Large intestine (tissue), 3 donors: ENCODE measurements around the gene KCNA10. TPM values are rescaled to one million over a fixed set of nuclear protein-coding genes. Genes with fewer than 3 reads are reported as not detected.

ENCODE experiments used
- DNase-seq, 2 donors: peaks; one replicate each; pipeline versions ENCODE4 v3.0.0 to v3.0.0-alpha.2; 2013
- H3K27ac ChIP-seq: one replicate; pipeline ENCODE4 v1.5.1; 2013; ENCODE audit warnings: low read length
- H3K27me3 ChIP-seq: 2 replicates; pipeline ENCODE4 v1.6.1; 2013; ENCODE audit warnings: low read length; ENCODE audit not compliant: control insufficient read depth, insufficient read depth
- H3K36me3 ChIP-seq: 2 replicates; pipeline ENCODE4 v1.6.1; 2013; ENCODE audit warnings: low read length; ENCODE audit not compliant: control insufficient read depth, insufficient read depth
- H3K4me1 ChIP-seq: one replicate; pipeline ENCODE4 v1.6.1; 2013; ENCODE audit warnings: low read length; ENCODE audit not compliant: control insufficient read depth, insufficient read depth
- H3K4me3 ChIP-seq: one replicate; pipeline ENCODE4 v1.5.1; 2013; ENCODE audit warnings: low read length
- H3K9me3 ChIP-seq: one replicate; pipeline ENCODE4 v1.6.1; 2013; ENCODE audit warnings: mild to moderate bottlenecking, low read depth, low read length, moderate library complexity; ENCODE audit not compliant: control insufficient read depth
- WGBS: methylation state at CpG from one replicate; pipeline ENCODE4 v1.1.5; 2013; ENCODE audit warnings: low lambda C conversion rate; ENCODE audit not compliant: insufficient coverage; 5-methylcytosine and 5-hydroxymethylcytosine counted together
- polyA plus RNA-seq: library from polyadenylated mRNA; unstranded; fragments of 120-200 nt; gene quantifications from one replicate; pipeline ENCODE4 v1.2.1, GENCODE V29; 2013

The KCNA10 gene
- polyA plus RNA-seq, 1 donor, result not detected

- no CpG with 5 or more reads among the region's 1 CpG for WGBS
- Histone ChIP-seq H3K27ac (no peak overlapping the region), H3K4me3 (no peak overlapping the region), H3K9me3 (no peaks in the 10 kb centered on the region), H3K4me1 (no peaks in the 10 kb centered on the region), H3K36me3 (no peaks in the 10 kb centered on the region), H3K27me3 (peaks cover 49% of the 10 kb centered on the region)
- DNase-seq, result no peak
Observed at GRCh38 chr1:110551278-110551809, 32.4 kb upstream of the KCNA10 start.

GRCh38 chr1:110549831-110550230, 30.9 kb upstream of the KCNA10 start:
- no peaks in the 10 kb centered on the region for H3K9me3 ChIP-seq
- H3K27ac ChIP-seq, result no peak overlapping the region
- peaks cover 35% of the 10 kb centered on the region for H3K27me3 ChIP-seq
- no peak overlapping the region for H3K4me3 ChIP-seq
- no peak for DNase-seq
- no peaks in the 10 kb centered on the region for H3K4me1 ChIP-seq
- no CpG with 5 or more reads among the region's 2 CpGs for WGBS
- no peaks in the 10 kb centered on the region for H3K36me3 ChIP-seq

GRCh38 chr1:110548381-110548780, 29.4 kb upstream of the KCNA10 start:
- Histone ChIP-seq H3K27ac (no peak overlapping the region), H3K4me1 (no peaks in the 10 kb centered on the region), H3K4me3 (no peak overlapping the region), H3K36me3 (no peaks in the 10 kb centered on the region), H3K27me3 (peaks cover 22% of the 10 kb centered on the region), H3K9me3 (no peaks in the 10 kb centered on the region)
- no CpG with 5 or more reads among the region's 4 CpGs for WGBS
- DNase-seq, result no peak

GRCh38 chr1:110547017-110547416, 28.0 kb upstream of the KCNA10 start:
- Histone ChIP-seq H3K36me3 (no peaks in the 10 kb centered on the region), H3K4me3 (no peak overlapping the region), H3K27ac (no peak overlapping the region), H3K27me3 (peaks cover 12% of the 10 kb centered on the region), H3K4me1 (no peaks in the 10 kb centered on the region), H3K9me3 (no peaks in the 10 kb centered on the region)
- no peak for DNase-seq
- no CpG with 5 or more reads among the region's 2 CpGs for WGBS

DNA sequence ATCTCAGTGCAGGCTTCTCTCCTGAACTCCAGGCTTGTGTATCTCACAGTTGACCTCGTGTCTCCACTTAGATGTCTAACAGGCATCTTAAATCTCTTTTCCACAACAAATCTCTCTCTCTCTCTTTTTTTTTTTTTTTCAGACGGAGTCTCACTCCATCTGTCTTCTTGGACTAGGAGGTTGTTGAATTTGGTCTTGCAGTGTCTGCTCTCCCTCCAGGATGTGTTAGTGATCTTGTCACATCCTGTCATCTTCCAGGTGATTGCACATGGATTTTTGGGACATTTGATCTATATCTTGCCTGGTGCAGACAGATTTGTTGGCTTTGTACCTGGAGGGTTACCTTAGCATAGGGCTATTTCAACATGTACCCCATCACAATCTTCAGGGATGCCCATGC, 26.5 kb upstream of the KCNA10 start:
- Histone ChIP-seq H3K27me3 (peaks cover under 1% of the 10 kb centered on the region), H3K4me3 (no peak overlapping the region), H3K9me3 (no peaks in the 10 kb centered on the region), H3K4me1 (no peaks in the 10 kb centered on the region), H3K36me3 (no peaks in the 10 kb centered on the region), H3K27ac (no peak overlapping the region)
- 25% methylated on average over 1 of the region's 2 CpGs for WGBS
- DNase-seq, result no peak

DNA sequence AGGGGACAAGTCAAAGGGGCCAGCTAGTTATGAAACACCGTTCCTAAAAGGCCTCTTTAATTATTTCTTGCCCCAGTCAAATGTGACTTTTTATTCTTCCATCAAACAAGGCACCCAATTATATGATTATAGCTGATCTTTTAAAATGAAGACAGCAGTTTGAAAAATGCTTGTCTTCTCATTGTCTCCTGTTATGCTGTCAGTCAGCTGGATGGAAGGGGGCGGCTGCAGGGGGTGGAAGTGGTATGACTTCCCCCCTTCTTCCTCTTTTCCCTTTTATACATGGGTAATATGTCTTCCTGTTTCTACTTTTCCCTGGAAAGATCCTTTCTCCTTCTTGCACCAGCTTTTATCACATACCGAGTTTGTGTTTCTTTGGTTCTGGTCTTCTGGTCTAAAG, 25.8 kb upstream of the KCNA10 start:
- no peaks in the 10 kb centered on the region for H3K27me3 ChIP-seq
- no peak overlapping the region for H3K4me3 ChIP-seq
- H3K36me3 ChIP-seq, result no peaks in the 10 kb centered on the region
- 80% methylated on average over 2 of the region's 3 CpGs for WGBS
- H3K27ac ChIP-seq, result no peak overlapping the region
- DNase-seq, result no peak
- H3K4me1 ChIP-seq, result no peaks in the 10 kb centered on the region
- H3K9me3 ChIP-seq, result no peaks in the 10 kb centered on the region

GRCh38 chr1:110542725-110543124, 23.8 kb upstream of the KCNA10 start:
- no peak for DNase-seq
- no peaks in the 10 kb centered on the region for H3K9me3 ChIP-seq
- H3K27me3 ChIP-seq, result no peaks in the 10 kb centered on the region
- no peaks in the 10 kb centered on the region for H3K36me3 ChIP-seq
- no peak overlapping the region for H3K4me3 ChIP-seq
- no CpG with 5 or more reads among the region's 4 CpGs for WGBS
- H3K27ac ChIP-seq, result no peak overlapping the region
- no peaks in the 10 kb centered on the region for H3K4me1 ChIP-seq

- Histone ChIP-seq H3K4me3 (no peak overlapping the region), H3K27me3 (no peaks in the 10 kb centered on the region), H3K9me3 (no peaks in the 10 kb centered on the region), H3K27ac (no peak overlapping the region), H3K4me1 (no peaks in the 10 kb centered on the region), H3K36me3 (no peaks in the 10 kb centered on the region)
- WGBS, result no CpG with 5 or more reads among the region's 1 CpG
- no peak for DNase-seq
Observed at GRCh38 chr1:110541906-110542395, 23.0 kb upstream of the KCNA10 start.

DNA sequence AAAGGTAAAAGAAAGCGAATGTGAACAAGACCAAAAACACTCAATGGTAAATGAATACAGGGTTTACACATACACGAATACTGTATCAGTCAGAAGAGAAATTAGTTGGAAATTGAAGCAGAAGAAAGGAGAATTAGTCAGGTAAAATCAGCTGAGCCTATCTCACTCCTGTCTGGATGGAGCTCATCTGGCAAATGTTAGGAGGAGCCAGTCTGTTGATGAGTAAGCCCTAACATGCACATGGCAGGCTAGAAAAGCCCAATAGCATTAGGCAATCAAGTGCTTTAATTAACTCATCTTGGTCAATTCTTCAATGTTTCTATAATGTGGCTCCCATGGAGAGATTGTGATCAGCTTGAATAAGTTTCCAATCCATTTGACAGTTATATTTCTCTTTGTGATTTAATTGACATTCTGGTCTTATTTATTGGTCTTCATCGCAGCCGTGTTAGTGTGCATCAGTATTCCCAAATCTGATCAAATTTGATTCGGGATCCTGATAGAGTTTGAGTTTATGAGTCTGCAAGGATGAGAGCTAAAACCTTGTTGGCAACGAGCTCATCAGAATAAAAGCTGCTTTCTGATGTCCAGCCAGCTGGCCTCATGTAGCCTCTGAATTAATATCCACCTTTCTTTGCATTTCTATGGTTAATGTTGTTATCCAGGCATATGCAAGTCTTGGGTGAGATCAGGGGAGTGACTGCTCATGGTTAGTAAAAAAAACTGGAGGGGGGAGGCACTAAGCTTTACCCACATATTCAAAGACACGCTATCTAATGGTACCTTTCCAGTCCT, 22.1 kb upstream of the KCNA10 start:
- Histone ChIP-seq H3K27ac (no peak overlapping the region), H3K36me3 (no peaks in the 10 kb centered on the region)
- WGBS, result 60% methylated on average over 4 of the region's 7 CpGs

GRCh38 chr1:110538921-110539320, 19.9 kb upstream of the KCNA10 start:
- Histone ChIP-seq H3K4me1 (no peaks in the 10 kb centered on the region), H3K36me3 (no peaks in the 10 kb centered on the region), H3K27me3 (no peaks in the 10 kb centered on the region), H3K27ac (no peak overlapping the region), H3K9me3 (no peaks in the 10 kb centered on the region), H3K4me3 (no peak overlapping the region)
- DNase-seq, result no peak
- WGBS, result no CpG with 5 or more reads among the region's 8 CpGs

More for the DNA sequence above, 22.1 kb upstream of the KCNA10 start:
- DNase-seq, result no peak
- Histone ChIP-seq H3K27me3 (no peaks in the 10 kb centered on the region), H3K9me3 (no peaks in the 10 kb centered on the region), H3K4me3 (no peak overlapping the region), H3K4me1 (no peaks in the 10 kb centered on the region)

- WGBS, result no CpG with 5 or more reads among the region's 16 CpGs
- DNase-seq, result no peak
Observed at GRCh38 chr1:110538075-110538474, 19.1 kb upstream of the KCNA10 start.

More at GRCh38 chr1:110538075-110538474, 19.1 kb upstream of the KCNA10 start:
- Histone ChIP-seq H3K27me3 (no peaks in the 10 kb centered on the region), H3K27ac (no peak overlapping the region), H3K4me3 (no peak overlapping the region), H3K9me3 (no peaks in the 10 kb centered on the region), H3K4me1 (no peaks in the 10 kb centered on the region), H3K36me3 (no peaks in the 10 kb centered on the region)
